IMR-90 (cell line): Measurements from ENCODE around the gene HRH1. TPM values are rescaled to one million over a fixed set of nuclear protein-coding genes. Genes with fewer than 3 reads are reported as not detected.

Experiments
- ATAC-seq: fragments of 200-7000 bp; cut with Tn5 transposase; 2 replicates; pipeline ENCODE4 v1.9.1; 2020; ENCODE audit warnings: low read depth, mild to moderate bottlenecking, moderate library complexity
- BruUV-seq: library from RNA; stranded (reverse); fragments of 400-500 nt; replicated peaks from 2 replicates; lab custom pipeline; 2021; lab: Mats Ljungman, UMichigan
- CTCF ChIA-PET: fragments of 300-600 bp; formaldehyde crosslinking; extraction: SDS; loops from one replicate; lab custom pipeline; 2021; ENCODE audit warnings: antibody characterized with exemption; lab: Yijun Ruan, JAX
- POLR2A ChIA-PET: fragments of 300-600 bp; sonication (Branson Sonifier 250); formaldehyde crosslinking; loops from one replicate; lab custom pipeline; 2022; ENCODE audit warnings: antibody characterized with exemption; ENCODE audit not compliant: unreplicated experiment; lab: Charles Lee
- DNase-seq: peaks from one replicate; pipeline ENCODE4 v3.0.0; 2013
- H2AFZ ChIP-seq: replicated peaks from 2 replicates; pipeline ENCODE3; 2013; ENCODE audit warnings: low read length, mild to moderate bottlenecking; ENCODE audit not compliant: poor library complexity
- H2AK5ac ChIP-seq: 2 replicates; pipeline ENCODE4 v1.6.1; 2013; ENCODE audit warnings: low read depth, low read length, inconsistent platforms
- H2AK9ac ChIP-seq: replicated peaks from 2 replicates; pipeline ENCODE3; 2013; ENCODE audit warnings: mild to moderate bottlenecking, low read depth, low read length, moderate library complexity; ENCODE audit not compliant: poor library complexity
- H2BK120ac ChIP-seq: 2 replicates; pipeline ENCODE4 v1.6.1; 2013; ENCODE audit warnings: low read depth, low read length, inconsistent platforms
- H2BK15ac ChIP-seq: 3 replicates; pipeline ENCODE4 v1.6.1; 2013; ENCODE audit warnings: low read depth, low read length, inconsistent platforms
- H2BK20ac ChIP-seq: 2 replicates; pipeline ENCODE4 v1.6.1; 2013; ENCODE audit warnings: low read depth, mild to moderate bottlenecking, inconsistent platforms, low read length, moderate library complexity
- H2BK5ac ChIP-seq: 2 replicates; pipeline ENCODE4 v1.6.1; 2013; ENCODE audit warnings: mild to moderate bottlenecking, low read depth, low read length, inconsistent platforms; ENCODE audit not compliant: poor library complexity, severe bottlenecking
- H3K14ac ChIP-seq: replicated peaks from 2 replicates; pipeline ENCODE4 v1.6.1; 2013; ENCODE audit warnings: low read depth, low read length, inconsistent platforms
- H3K18ac ChIP-seq: 2 replicates; pipeline ENCODE4 v1.6.1; 2013; ENCODE audit warnings: low read depth, low read length, control low read depth
- H3K23ac ChIP-seq: 2 replicates; pipeline ENCODE4 v1.6.1; 2013; ENCODE audit warnings: low read depth, low read length, inconsistent platforms
- H3K27ac ChIP-seq: 2 replicates; pipeline ENCODE4 v1.5.1; 2013; ENCODE audit warnings: mild to moderate bottlenecking, control low read depth, low read length; ENCODE audit not compliant: insufficient read depth
- H3K27me3 ChIP-seq: 2 replicates; pipeline ENCODE4 v1.6.1; 2013; ENCODE audit warnings: low read length; ENCODE audit not compliant: control insufficient read depth, insufficient read depth
- H3K36me3 ChIP-seq: 2 replicates; pipeline ENCODE4 v1.6.1; 2013; ENCODE audit warnings: low read length, mixed read lengths; ENCODE audit not compliant: control insufficient read depth, insufficient read depth
- H3K4ac ChIP-seq: 2 replicates; pipeline ENCODE4 v1.6.1; 2013; ENCODE audit warnings: low read depth, low read length, inconsistent platforms
- H3K4me1 ChIP-seq: 2 replicates; pipeline ENCODE4 v1.6.1; 2013; ENCODE audit warnings: low read length, mixed read lengths; ENCODE audit not compliant: control insufficient read depth, insufficient read depth
- H3K4me2 ChIP-seq: 2 replicates; pipeline ENCODE4 v1.6.1; 2013; ENCODE audit warnings: low read depth, mild to moderate bottlenecking, control low read depth, low read length, moderate library complexity
- H3K4me3 ChIP-seq: 2 replicates; pipeline ENCODE4 v1.5.1; 2013; ENCODE audit warnings: low read depth, mild to moderate bottlenecking, control low read depth, low read length, moderate library complexity; ENCODE audit not compliant: insufficient read depth
- H3K56ac ChIP-seq: 2 replicates; pipeline ENCODE4 v1.6.1; 2013; ENCODE audit warnings: low read length, inconsistent platforms; ENCODE audit not compliant: insufficient read depth; ENCODE audit errors: extremely low read depth
- H3K79me1 ChIP-seq, 2 experiments: 2 replicates each; pipeline ENCODE4 v1.6.1; 2013; ENCODE audit warnings: low read length in 2 of 2, inconsistent platforms in 1 of 2, low read depth in 1 of 2
- H3K9ac ChIP-seq: 2 replicates; pipeline ENCODE4 v1.6.1; 2013; ENCODE audit warnings: low read depth, low read length, control low read depth
- H3K9me1 ChIP-seq: 2 replicates; pipeline ENCODE4 v1.6.1; 2013; ENCODE audit warnings: low read length, inconsistent platforms; ENCODE audit not compliant: insufficient read depth
- H3K9me3 ChIP-seq: 2 replicates; pipeline ENCODE4 v1.6.1; 2013; ENCODE audit warnings: low read length; ENCODE audit not compliant: control insufficient read depth, insufficient read depth
- H4K20me1 ChIP-seq: 2 replicates; pipeline ENCODE4 v1.6.1; 2013; ENCODE audit warnings: low read length, inconsistent platforms; ENCODE audit not compliant: insufficient read depth
- H4K5ac ChIP-seq: 2 replicates; pipeline ENCODE4 v1.6.1; 2013; ENCODE audit warnings: mild to moderate bottlenecking, low read depth, low read length, control low read depth
- H4K8ac ChIP-seq, 2 experiments: 2 replicates each; pipeline ENCODE4 v1.6.1; 2013; ENCODE audit warnings: low read depth in 2 of 2, low read length in 2 of 2, control low read depth in 1 of 2, inconsistent platforms in 1 of 2
- H4K91ac ChIP-seq: 2 replicates; pipeline ENCODE4 v1.6.1; 2013; ENCODE audit warnings: low read depth, low read length, inconsistent platforms; ENCODE audit not compliant: insufficient read depth
- CEBPB ChIP-seq: IDR thresholded peaks from 2 replicates; pipeline ENCODE4 v1.6.1; 2012; ENCODE audit warnings: low read depth, low read length, improper control_type of control experiment
- NFE2L2 ChIP-seq: fragments of 150-350 bp; IDR thresholded peaks from 2 replicates; pipeline ENCODE4 v1.6.1; 2016; ENCODE audit warnings: low read depth, mild to moderate bottlenecking, low read length
- WGBS, 2 experiments: methylation state at CpG; one replicate each; pipeline versions ENCODE4 v1.1.5 to v1.1.7; 2013; ENCODE audit warnings: missing lambda C conversion rate in 2 of 2; ENCODE audit not compliant: insufficient read length in 1 of 2; ENCODE audit errors: extremely low coverage in 2 of 2; 5-methylcytosine and 5-hydroxymethylcytosine counted together
- dilution Hi-C: fragments of 300-500 bp; cut with HindIII; formaldehyde crosslinking; loops from one replicate; pipeline ENCODE4 v1.14.3; 2018; ENCODE audit warnings: low sequenced_read_pairs; ENCODE audit not compliant: unreplicated experiment
- in situ Hi-C: fragments of 300-500 bp; cut with MboI; formaldehyde crosslinking; loops from 3 replicates; pipeline ENCODE4 v1.14.3; 2019; ENCODE audit warnings: low sequenced_read_pairs, inconsistent platforms, mixed read lengths
- intact Hi-C: fragments of 100-400 bp; cut with micrococcal nuclease; formaldehyde crosslinking; loops from 2 replicates; pipeline ENCODE4 v1.10.0; 2022
- polyA plus RNA-seq, 3 experiments: library from polyadenylated mRNA; depleted of rRNA; stranded (reverse); fragments of >200 nt; gene quantifications; 2 replicates each; pipeline ENCODE4 v1.2.3, GENCODE V29; 2012; ENCODE audit warnings: low replicate concordance in 1 of 3
- total RNA-seq: library from RNA; depleted of rRNA; stranded (reverse); fragments of >200 nt; gene quantifications from 2 replicates; pipeline ENCODE4 v1.2.3, GENCODE V29; 2012

The HRH1 gene
- total and polyA plus RNA-seq, 2 of the 4 experiments (the other 2 are of a cell fraction), result 7.6 to 16.1 TPM

- no peak overlapping the region for H3K14ac ChIP-seq
- H4K91ac ChIP-seq, result no peak overlapping the region
- H2BK20ac ChIP-seq, result 0 out of 2 replicates have a peak overlapping the region, but pooled peaks have one; percentile 62
- no peak overlapping the region for H3K23ac ChIP-seq
- no peaks in the 10 kb centered on the region for H3K9me3 ChIP-seq
- POLR2A ChIA-PET, result no interaction called here
- 0 out of 2 replicates have a peak overlapping the region, but pooled peaks have one; percentile 58 for H2AK5ac ChIP-seq
- in situ Hi-C loops, result no loop called here
- 88% methylated on average over 3 of the region's 6 CpGs; no CpG with 5 or more reads in 1 of the 2 experiments for WGBS, 2 experiments
- DNase-seq, result no peak
- no peak overlapping the region for H2BK5ac ChIP-seq
- no peak overlapping the region for H3K4me3 ChIP-seq
- H3K56ac ChIP-seq, result no peak overlapping the region
- dilution Hi-C loops, result no loop called here
- H3K36me3 ChIP-seq, result peaks cover 2% of the 10 kb centered on the region; the same call in 1 of the 2 replicates
- BruUV-seq, result no TSS peak
- CTCF ChIA-PET, result no interaction called here
- no peaks in the 10 kb centered on the region for H3K27me3 ChIP-seq
- peak overlapping the region; percentile 60; the same call in 1 of the 2 replicates for H3K18ac ChIP-seq
- H4K8ac ChIP-seq, result no peak overlapping the region
- H3K9ac ChIP-seq, result no peak overlapping the region
- H2BK120ac ChIP-seq, result peak overlapping the region; percentile 17; the same call in 1 of the 2 replicates
- no peak overlapping the region for H2BK15ac ChIP-seq
- H2AK9ac ChIP-seq, result no peak overlapping the region
- peaks cover 8% of the 10 kb centered on the region; the same call in 1 of the 2 replicates for H3K9me1 ChIP-seq
- peaks cover 17% of the 10 kb centered on the region for H3K4me1 ChIP-seq
- no peak overlapping the region for H3K27ac ChIP-seq
- H2AFZ ChIP-seq, result no peak overlapping the region
- intact Hi-C loops, result no loop called here
- H4K20me1 ChIP-seq, result peaks cover 6% of the 10 kb centered on the region; the same call in 1 of the 2 replicates
- peaks cover 41 to 71% of the 10 kb centered on the region in 2 experiments; a peak in 3 of 4 replicates for H3K79me1 ChIP-seq
- no peak for TF ChIP-seq NFE2L2
- TF ChIP-seq CEBPB, result peak; percentile 40
- no peak for ATAC-seq
- H3K4ac ChIP-seq, result 0 out of 2 replicates have a peak overlapping the region, but pooled peaks have one; percentile 40
- no peak overlapping the region for H4K5ac ChIP-seq
- no peak overlapping the region for H3K4me2 ChIP-seq
These were observed 33.9 kb downstream of the HRH1 start for GRCh38 chr3:11188231-11188630.
